ENCODE measurements around the gene GALNT13.

The GALNT13 gene

GRCh38 chr2:153912798-153913396 lies 41.2 kb downstream of the GALNT13 start:
- H3K79me2 ChIP-seq (ENCODE audit: low read length) = no peaks in the 10 kb centered on the region
- no peak overlapping the region for H3K4me3 ChIP-seq (ENCODE audit: low read length)
- no peaks in the 10 kb centered on the region for H4K20me1 ChIP-seq (ENCODE audit: insufficient read depth, low read length)
- no peaks in the 10 kb centered on the region for H3K4me1 ChIP-seq (ENCODE audit: low read length)
- H2AFZ ChIP-seq (ENCODE audit: low read length) = no peak overlapping the region
- no peak overlapping the region for H3K4me2 ChIP-seq (ENCODE audit: low read depth, low read length)
- TF ChIP-seq EZH2phosphoT487 (IDR thresholded peaks at IDR 0.05; ENCODE audit: low read length) (no peak), EZH2 (optimal IDR thresholded peaks at IDR 0.05; ENCODE audit: low read depth, low read length) (no peak)
- TF ChIP-seq, protein P1, sequence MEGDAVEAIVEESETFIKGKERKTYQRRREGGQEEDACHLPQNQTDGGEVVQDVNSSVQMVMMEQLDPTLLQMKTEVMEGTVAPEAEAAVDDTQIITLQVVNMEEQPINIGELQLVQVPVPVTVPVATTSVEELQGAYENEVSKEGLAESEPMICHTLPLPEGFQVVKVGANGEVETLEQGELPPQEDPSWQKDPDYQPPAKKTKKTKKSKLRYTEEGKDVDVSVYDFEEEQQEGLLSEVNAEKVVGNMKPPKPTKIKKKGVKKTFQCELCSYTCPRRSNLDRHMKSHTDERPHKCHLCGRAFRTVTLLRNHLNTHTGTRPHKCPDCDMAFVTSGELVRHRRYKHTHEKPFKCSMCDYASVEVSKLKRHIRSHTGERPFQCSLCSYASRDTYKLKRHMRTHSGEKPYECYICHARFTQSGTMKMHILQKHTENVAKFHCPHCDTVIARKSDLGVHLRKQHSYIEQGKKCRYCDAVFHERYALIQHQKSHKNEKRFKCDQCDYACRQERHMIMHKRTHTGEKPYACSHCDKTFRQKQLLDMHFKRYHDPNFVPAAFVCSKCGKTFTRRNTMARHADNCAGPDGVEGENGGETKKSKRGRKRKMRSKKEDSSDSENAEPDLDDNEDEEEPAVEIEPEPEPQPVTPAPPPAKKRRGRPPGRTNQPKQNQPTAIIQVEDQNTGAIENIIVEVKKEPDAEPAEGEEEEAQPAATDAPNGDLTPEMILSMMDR (IDR thresholded peaks at IDR 0.05; ENCODE audit: low read length) = no peak
- H3K36me3 ChIP-seq (replicated peaks; ENCODE audit: insufficient read depth, low read length) = no peaks in the 10 kb centered on the region
- no peaks in the 10 kb centered on the region for H3K9me3 ChIP-seq (replicated peaks; ENCODE audit: insufficient read depth, low read length)
- no peak overlapping the region for H3K27ac ChIP-seq (ENCODE audit: low read length)
- no peaks in the 10 kb centered on the region for H3K9me2 ChIP-seq (replicated peaks; ENCODE audit: insufficient read depth, low read length)
- H3F3A ChIP-seq (ENCODE audit: insufficient read depth, low read length) = no peaks in the 10 kb centered on the region
- no peak for DNase-seq
- H3K9ac ChIP-seq (ENCODE audit: low read length) = no peak overlapping the region
- no peaks in the 10 kb centered on the region for H3K27me3 ChIP-seq (replicated peaks; ENCODE audit: insufficient read depth, low read length)

GRCh38 chr2:153917570-153917969 lies 45.8 kb downstream of the GALNT13 start:
- Histone ChIP-seq H3K27me3 (replicated peaks; ENCODE audit: insufficient read depth, low read length) (no peaks in the 10 kb centered on the region), H2AFZ (ENCODE audit: low read length) (no peak overlapping the region), H3K36me3 (replicated peaks; ENCODE audit: insufficient read depth, low read length) (no peaks in the 10 kb centered on the region), H4K20me1 (ENCODE audit: insufficient read depth, low read length) (no peaks in the 10 kb centered on the region), H3K27ac (ENCODE audit: low read length) (no peak overlapping the region), H3K4me3 (ENCODE audit: low read length) (no peak overlapping the region), H3K4me1 (ENCODE audit: low read length) (no peaks in the 10 kb centered on the region), H3F3A (ENCODE audit: insufficient read depth, low read length) (no peaks in the 10 kb centered on the region), H3K4me2 (ENCODE audit: low read depth, low read length) (no peak overlapping the region), H3K9me2 (replicated peaks; ENCODE audit: insufficient read depth, low read length) (no peaks in the 10 kb centered on the region), H3K79me2 (ENCODE audit: low read length) (no peaks in the 10 kb centered on the region), H3K9me3 (replicated peaks; ENCODE audit: insufficient read depth, low read length) (no peaks in the 10 kb centered on the region), H3K9ac (ENCODE audit: low read length) (no peak overlapping the region)
- TF ChIP-seq, protein P1 (IDR thresholded peaks at IDR 0.05; ENCODE audit: low read length) = no peak
- TF ChIP-seq EZH2 (optimal IDR thresholded peaks at IDR 0.05; ENCODE audit: low read depth, low read length) (no peak), EZH2phosphoT487 (IDR thresholded peaks at IDR 0.05; ENCODE audit: low read length) (no peak)
- DNase-seq = no peak

DNA sequence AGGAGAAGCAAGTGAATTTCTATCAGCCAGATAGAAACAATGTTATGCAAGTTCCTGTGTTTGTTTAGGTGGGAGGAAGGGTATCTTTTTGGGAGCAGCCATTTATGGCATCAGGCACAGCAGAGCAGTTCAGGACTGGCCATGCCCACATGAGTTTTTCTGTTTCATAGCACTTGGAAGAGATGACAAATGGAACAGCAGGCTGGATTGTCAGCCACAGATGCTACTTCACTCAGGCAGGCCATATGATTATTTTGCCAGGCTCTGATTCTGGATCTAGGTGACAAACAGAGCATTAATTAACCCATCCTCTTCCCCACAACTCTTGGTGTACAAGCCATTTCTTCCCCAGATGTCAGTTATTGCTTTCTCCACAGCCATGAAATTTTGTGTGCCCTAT lies 63.8 kb downstream of the GALNT13 start:
- Histone ChIP-seq H3K27ac (ENCODE audit: low read length) (no peak overlapping the region), H4K20me1 (ENCODE audit: insufficient read depth, low read length) (no peaks in the 10 kb centered on the region), H3K9me2 (replicated peaks; ENCODE audit: insufficient read depth, low read length) (no peaks in the 10 kb centered on the region)

More for the DNA sequence above, 63.8 kb downstream of the GALNT13 start:
- Histone ChIP-seq H3K4me2 (ENCODE audit: low read depth, low read length) (no peak overlapping the region), H3K27me3 (replicated peaks; ENCODE audit: insufficient read depth, low read length) (no peaks in the 10 kb centered on the region), H3K4me3 (ENCODE audit: low read length) (no peak overlapping the region), H3K36me3 (replicated peaks; ENCODE audit: insufficient read depth, low read length) (no peaks in the 10 kb centered on the region), H2AFZ (ENCODE audit: low read length) (no peak overlapping the region), H3K9ac (ENCODE audit: low read length) (no peak overlapping the region), H3K4me1 (ENCODE audit: low read length) (no peaks in the 10 kb centered on the region), H3F3A (ENCODE audit: insufficient read depth, low read length) (no peaks in the 10 kb centered on the region), H3K9me3 (replicated peaks; ENCODE audit: insufficient read depth, low read length) (no peaks in the 10 kb centered on the region), H3K79me2 (ENCODE audit: low read length) (no peaks in the 10 kb centered on the region)
- TF ChIP-seq EZH2phosphoT487 (IDR thresholded peaks at IDR 0.05; ENCODE audit: low read length) (no peak), EZH2 (optimal IDR thresholded peaks at IDR 0.05; ENCODE audit: low read depth, low read length) (no peak)
- TF ChIP-seq, protein P1 (IDR thresholded peaks at IDR 0.05; ENCODE audit: low read length) = no peak
- DNase-seq = no peak

Measured in MM.1S (cell line).